ENCODE measurements around the gene ALG2. TPM values are rescaled to one million over a fixed set of nuclear protein-coding genes. Genes with fewer than 3 reads are reported as not detected.

The ALG2 gene
- total and polyA plus RNA-seq, 9 of the 15 experiments (the other 6 are each of a cell fraction or from before 2014, with no cell fraction given), result 4.9 to 41.9 (median 20.2) TPM

- ChIA-PET CTCF (ENCODE audit: low intra/inter-chr PET ratio) (no interaction called here), POLR2A (interaction anchor here (1.7 kb wide), 1 partner anchor 10 kb away, joined by 10 read pairs; no protein-coding TSS in a partner anchor)
- Histone ChIP-seq H3K9me1 (ENCODE audit: control insufficient read depth, insufficient read depth, low read length) (no peaks in the 10 kb centered on the region), H2AFZ (ENCODE audit: low read depth, low read length) (no peak overlapping the region), H3K36me3 (ENCODE audit: control insufficient read depth, insufficient read depth, low read length) (no peaks in the 10 kb centered on the region), H3K9me3 (replicated peaks; ENCODE audit: control insufficient read depth, insufficient read depth, low read depth, low read length) (no peaks in the 10 kb centered on the region), H3K27me3 (ENCODE audit: control insufficient read depth in 2 of 2, insufficient read depth in 2 of 2, low read length in 2 of 2) (peaks cover 0 to 22% of the 10 kb centered on the region in 2 experiments), H3K79me2 (ENCODE audit: control insufficient read depth, insufficient read depth, low read length) (no peaks in the 10 kb centered on the region), H3K27ac (ENCODE audit: extremely low read depth, low read depth, low read length) (no peak overlapping the region), H3K4me2 (ENCODE audit: insufficient read depth, low read length) (no peak overlapping the region; the same call in 1 of the 2 replicates), H3K4me1 (replicated peaks in 1 of 2; ENCODE audit: control insufficient read depth in 2 of 2, insufficient read depth in 2 of 2, low read length in 2 of 2) (no peaks in the 10 kb centered on the region; a peak in 1 of 5 replicates), H3K9ac (ENCODE audit: insufficient read depth in 1 of 2, low read depth in 2 of 2, low read length in 2 of 2) (no peak overlapping the region), H4K20me1 (replicated peaks; ENCODE audit: control insufficient read depth, insufficient read depth, low read length) (no peaks in the 10 kb centered on the region), H3K4me3 (no peak overlapping the region)
- intact Hi-C loops (cut with micrococcal nuclease) (no loop called here), in situ Hi-C loops (cut with MboI) (no loop called here)
- FAIRE-seq (no peak), DNase-seq (ENCODE audit: extremely low read depth in 1 of 4, low spot score in 3 of 4) (no peak), ATAC-seq (no peak)
- 4% methylated on average over 10 of the region's 10 CpGs for WGBS (ENCODE audit: insufficient coverage, low coverage, missing lambda C conversion rate)
- TF ChIP-seq ZKSCAN1 (IDR thresholded peaks at IDR 0.05; ENCODE audit: low read depth, low read length), result peak; percentile 63; the same call in 1 of the 2 replicates
- no peak for TF ChIP-seq ZNF655 (CRISPR knock-in tag; IDR thresholded peaks at IDR 0.05)
- no peak for TF ChIP-seq ZNF311 (CRISPR knock-in tag; IDR thresholded peaks at IDR 0.05)
- BruUV-seq (replicated peaks), result no TSS peak
Measured at GRCh38 chr9:99173570-99174504, 47.9 kb downstream of the ALG2 start.
